ENCODE results near the gene MIPOL1.

Gene MIPOL1

DNA sequence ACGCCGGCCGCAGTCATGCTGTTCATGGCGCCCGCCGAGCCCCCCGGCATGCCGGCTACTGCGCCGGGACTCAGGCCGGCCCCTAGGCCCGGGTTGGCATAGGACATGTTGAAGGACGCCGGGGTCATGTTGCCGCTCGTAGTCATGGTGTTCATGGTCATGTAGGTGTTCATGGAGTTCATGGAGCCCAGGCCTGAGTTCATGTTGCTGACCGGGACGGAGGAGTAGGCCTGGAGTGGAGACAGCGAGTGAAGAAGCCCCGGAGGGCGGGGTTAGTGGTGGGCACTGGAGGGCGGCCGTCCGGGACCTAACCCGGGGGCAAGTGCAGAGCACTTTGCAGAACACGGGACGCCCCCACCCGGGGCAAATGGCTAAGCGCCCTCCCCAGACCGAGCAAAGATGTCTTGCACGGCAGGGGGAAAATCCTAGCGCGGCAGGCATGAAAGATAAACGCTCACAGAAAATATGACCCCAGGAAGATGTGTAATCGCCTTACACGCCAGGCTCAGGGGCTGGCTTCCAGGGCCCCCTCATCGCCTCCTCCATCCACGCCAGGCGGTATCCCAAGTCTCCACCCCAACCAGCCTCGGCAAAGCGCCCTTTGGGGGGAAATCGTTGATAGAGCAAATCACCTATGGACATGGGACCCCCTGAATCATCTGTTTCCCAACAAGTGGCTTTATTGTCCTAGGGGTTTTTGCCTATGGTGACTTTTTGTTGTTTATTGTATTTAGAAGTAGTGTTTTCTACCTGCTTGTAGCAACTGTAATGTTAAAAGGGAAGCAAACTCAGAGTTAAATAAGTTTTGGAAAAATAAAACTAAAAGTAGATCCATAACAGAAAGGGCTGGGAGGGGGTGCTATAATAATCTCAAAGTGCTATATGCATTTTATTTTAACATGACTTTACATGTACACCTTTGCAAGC, 395.0 kb downstream of the MIPOL1 start:
- in situ Hi-C loops (cut with HindIII; ENCODE audit: low sequenced_read_pairs) = no loop called here

DNA sequence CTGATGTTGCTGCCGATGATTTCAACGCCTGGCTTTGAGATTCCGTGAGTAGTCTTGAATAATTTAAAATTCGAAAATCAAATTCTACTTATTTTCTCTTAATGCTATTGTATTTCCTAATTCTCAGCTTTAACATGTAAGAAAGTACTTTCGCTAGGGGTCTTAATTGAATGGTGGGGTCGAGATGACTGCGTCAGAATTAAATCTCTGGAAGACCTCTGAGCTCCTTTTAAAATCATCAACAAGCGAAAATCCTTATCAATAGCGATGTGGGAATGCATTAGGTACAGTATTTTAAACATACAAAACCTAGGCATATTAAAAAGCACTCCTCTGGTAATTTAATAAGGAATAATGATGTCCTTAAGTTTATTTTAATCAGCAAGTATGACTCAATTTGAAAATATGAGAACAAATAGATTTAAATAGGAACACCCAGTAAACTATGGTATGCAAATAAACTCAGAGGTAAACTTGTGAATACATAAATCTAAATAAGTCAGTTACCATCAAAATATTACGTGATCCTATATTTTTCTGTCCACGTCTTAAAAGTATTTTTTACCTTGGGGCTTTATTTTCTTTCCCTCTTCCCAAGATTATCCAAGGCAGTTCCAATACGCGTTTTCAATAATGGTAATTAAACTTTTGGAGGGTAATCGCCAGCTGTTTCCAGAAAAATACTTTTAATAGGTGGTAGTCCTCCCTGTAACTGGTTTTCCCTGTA, 395.9 kb downstream of the MIPOL1 start:
- in situ Hi-C loops (cut with HindIII; ENCODE audit: low sequenced_read_pairs) = no loop called here

DNA sequence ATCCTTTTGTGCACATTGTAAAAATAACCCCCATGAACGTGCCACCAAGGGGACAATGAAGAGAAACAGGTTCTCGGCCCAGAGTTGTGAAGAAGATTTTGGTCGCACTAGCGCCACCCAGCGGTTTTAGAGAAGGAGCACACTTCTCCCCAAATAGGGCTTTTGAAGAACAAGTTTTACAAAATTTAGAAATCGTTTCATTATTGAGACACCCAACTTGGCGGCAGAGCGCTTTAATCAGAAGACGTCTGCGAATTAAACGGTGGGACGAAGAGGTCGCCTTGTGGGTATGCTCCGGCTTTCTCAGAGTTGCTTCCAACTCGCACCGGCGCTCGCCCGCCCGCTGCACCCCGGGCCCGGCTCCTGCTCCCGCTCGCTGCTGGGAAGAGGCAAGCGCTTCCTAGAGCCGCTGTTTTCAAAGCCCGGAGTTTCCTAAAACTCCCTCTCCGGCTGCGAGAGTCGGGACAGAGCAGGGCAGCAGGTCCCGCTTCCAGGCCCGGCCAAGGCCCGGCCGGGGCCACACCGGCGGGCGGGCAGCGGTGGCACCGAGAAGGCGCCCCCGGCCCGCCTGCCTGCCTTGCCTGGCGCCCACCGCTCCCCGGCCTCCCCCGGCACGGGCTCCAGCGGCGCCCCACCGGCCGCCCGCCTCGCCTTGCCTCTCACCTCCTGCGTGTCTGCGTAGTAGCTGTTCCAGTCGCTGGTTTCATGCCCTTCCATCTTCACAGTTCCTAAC, 396.7 kb downstream of the MIPOL1 start:
- in situ Hi-C loops (cut with HindIII; ENCODE audit: low sequenced_read_pairs) = no loop called here

DNA sequence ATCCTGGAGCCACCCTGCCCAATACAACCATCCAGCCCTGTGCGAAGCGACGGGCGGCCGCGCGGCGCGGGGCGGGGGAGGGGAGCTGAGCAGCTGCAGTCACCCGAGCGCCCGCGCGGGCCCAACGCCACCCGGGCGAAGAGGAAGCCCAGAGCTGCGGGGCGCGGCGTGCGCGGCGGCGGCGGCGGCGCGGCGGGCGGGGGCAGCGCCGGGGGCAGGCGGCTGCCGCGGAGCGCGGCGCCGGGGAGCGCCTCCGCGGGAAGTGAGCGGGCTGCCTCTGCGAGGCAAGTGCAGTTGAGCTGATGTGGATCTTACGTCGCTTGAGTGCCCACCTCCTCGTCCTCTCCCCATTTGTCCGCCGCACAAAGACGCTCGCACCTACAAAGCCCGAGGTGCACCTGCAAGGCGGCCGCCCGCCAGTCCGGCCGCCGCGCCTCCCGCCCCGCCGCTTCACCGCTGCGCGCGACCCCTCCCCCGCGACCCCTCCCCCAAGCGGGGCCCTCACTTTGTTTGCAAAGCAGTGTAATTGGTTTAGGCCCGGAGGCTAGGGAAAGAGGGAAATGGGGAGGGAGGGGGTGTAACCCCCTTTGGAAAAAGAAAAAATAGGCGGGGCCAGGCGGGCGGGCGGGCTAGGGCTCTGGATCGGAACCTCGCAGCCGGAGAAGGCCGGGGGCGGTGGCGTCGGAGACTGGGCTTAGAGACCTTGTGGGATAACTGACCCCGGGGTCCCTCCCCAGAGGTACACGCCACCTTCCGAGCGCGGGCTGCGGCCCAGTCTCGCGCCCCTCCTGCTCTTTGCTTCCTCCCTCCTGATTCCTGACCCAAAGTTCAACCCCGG, 397.5 kb downstream of the MIPOL1 start, which contains the start of the genes FOXA1 and TTC6:
Gene FOXA1, minus strand, starts transcription at position 279 of the 838 bp plus-strand sequence. Its CDS starts 277 bp downstream, at position 2.
Gene TTC6, plus strand, starts transcription at position 659 of the 838 bp plus-strand sequence. CDS start 26,436 bp downstream, outside the sequence.
- in situ Hi-C loops (cut with HindIII; ENCODE audit: low sequenced_read_pairs) = no loop called here

DNA sequence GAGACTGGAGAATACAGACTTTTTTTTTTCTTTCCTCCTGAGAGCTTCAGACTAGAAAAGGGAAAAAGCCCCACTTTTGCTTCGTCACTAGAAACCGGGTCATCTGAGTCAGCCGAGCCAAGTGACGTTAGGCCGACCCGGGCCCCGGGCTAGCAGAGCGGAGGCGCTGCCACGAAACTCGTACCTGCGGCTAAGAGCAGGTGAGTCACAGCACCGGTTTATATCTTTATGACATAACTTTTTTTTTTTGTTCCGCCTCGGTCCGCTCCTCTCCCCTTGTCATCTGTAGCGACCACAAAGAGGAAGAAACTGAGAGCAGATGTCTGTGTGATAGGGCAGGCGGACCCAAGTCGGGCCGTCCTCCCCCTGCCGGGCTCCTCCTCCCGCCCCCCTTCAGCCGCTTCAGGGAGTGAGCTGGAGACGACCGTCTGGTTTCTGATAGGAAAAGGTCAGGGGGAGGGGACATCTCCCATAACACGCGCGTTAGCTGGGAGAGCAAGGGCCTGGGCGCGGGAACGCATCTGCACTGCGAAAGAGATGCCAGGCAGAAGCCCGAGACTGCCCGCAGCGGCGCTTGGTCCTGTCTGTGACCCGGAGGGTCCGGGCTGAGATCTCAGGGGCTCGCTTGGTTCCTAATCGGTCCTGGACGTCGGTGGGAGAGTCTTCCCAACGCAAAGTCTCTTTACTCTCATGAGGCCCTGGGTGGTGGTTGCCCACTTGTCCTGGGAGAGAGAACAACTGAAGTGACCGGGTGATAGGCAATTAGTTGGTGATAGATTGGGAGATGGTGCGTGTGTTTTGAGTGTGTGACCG, 398.3 kb downstream of the MIPOL1 start:
- in situ Hi-C loops (cut with HindIII; ENCODE audit: low sequenced_read_pairs) = no loop called here

DNA sequence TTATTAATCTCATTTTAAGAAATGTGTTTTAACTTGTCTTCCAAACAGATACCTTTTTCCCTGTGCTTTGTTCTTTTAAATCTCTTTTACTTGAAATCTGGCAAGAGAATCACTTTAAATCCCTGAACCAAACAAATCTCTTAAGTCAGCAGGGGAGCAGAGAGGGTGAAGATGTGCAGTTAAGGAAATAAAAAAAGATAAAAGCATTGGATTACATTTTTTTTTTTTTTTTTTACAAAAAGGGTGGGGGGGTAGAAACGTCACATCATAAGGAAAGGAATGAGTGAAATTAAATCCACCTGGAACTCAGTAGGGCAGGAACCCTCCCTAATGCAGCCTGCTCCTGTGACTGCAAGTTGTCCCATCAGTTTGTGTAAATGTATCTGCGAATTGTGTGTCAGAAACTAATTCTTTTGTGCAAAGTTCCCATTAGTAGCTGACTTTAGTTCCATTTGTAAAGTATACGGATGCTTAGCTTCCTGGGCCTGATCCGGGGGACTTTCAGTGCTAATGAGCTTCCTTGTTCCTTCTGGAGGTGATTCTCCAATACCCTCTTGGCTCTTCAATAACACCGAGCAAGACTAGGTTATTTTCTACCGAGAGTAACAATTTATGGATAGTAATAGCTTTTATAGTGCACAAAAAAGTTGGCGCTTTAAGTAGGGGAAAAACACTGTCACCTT, 399.2 kb downstream of the MIPOL1 start:
- in situ Hi-C loops (cut with HindIII; ENCODE audit: low sequenced_read_pairs) = no loop called here

DNA sequence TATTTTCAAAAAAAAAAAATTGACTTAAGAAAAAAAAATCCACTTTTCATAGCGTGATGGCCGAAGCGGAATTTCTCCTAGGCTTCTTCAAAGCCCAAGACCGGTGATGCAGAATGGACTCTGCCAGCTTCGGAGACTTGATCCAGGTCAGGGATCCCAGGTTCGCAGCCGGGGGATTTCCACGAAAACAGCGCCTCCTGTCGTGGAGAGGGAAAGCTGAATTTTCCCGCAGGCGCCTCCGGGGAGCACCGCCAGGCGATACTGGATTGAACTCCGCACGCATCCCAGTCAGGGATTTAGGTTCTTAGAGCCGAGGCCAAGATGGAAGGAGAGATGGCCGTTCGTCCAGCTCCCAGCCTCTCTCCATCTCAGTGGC, 399.8 kb downstream of the MIPOL1 start:
- in situ Hi-C loops (cut with HindIII; ENCODE audit: low sequenced_read_pairs) = no loop called here

GRCh38 chr14:37597914-37598746, 400.4 kb downstream of the MIPOL1 start:
- in situ Hi-C loops (cut with HindIII; ENCODE audit: low sequenced_read_pairs) = no loop called here

DNA sequence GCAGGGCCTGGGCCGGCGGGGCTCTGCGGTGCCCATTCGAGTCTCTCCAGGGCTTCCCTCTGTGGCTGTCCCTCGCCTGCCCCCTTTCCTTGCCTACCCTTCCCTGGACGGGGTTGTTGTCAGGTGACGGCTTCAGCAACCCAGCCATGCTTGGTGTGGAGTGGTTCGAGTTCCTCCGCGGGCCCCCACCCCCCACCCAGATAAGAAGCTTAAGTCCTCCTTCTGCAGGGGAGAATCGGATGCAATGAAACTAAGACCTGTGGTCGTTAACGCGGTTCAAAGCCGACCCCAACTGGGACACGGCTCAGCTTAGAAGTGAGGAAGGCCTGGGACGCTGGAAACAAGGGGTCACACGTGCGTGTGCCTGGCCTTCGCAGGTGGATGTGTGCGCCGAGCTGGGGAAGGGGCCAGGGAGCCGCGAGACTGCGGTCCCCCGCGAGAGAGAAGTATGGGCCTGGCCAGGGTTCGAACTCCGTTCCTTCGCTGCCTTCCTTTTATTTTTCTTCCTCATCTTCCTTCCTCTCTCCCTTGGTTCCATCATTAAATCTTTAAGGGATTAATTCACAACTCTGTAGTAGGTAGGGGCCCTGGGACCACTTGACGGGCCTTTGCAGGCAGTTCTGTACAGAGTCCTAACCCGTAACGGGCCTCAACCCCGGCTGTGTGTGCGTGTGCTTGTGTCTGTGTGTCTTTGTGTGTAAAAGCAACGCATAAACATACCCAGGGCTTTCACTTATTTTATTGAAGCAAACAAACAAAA, 401.2 kb downstream of the MIPOL1 start:
- in situ Hi-C loops (cut with HindIII; ENCODE audit: low sequenced_read_pairs) = no loop called here

GRCh38 chr14:37599507-37600368, 402.0 kb downstream of the MIPOL1 start:
- in situ Hi-C loops (cut with HindIII; ENCODE audit: low sequenced_read_pairs) = no loop called here

DNA sequence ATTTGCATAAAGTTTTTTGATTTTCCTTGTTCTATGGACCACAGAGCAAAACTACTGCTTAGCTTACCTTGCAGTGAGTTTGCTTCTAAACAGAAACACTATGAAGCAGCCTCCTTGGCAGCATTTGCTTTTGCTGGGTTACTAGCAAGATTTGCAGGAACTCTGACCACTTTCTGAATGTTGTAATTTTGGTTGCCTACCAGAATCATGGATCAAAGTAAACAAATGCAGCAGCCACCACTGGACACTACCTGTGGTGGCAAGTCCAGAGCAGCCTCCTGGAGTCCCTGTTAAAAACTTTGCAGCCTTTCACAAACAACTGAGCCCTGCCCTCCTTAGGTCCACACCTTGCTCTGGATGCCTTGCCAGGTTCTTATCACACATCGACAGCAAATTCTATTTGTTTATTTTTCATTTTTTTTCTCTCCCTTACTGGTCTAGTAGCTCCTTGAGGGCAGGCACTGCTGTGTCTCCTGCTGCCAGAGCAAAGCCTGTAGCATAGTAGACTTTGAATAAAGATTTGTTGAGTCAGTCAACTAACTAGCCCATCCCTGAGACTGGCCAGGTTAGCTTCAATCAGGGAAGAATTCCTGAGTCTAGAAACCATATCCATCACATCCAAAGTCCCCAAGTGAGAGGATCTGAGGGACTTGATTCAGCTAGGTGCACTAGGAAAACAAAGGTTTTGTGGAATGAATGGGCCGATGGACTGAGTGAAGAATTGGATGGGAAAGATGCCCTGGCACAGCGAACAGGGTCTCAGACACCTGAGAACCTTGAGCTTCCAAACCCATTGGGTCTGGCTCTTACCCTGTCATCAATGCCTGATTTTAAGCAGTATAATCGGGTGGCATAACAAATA, 403.4 kb downstream of the MIPOL1 start:
- in situ Hi-C loops (cut with HindIII; ENCODE audit: low sequenced_read_pairs) = no loop called here

DNA sequence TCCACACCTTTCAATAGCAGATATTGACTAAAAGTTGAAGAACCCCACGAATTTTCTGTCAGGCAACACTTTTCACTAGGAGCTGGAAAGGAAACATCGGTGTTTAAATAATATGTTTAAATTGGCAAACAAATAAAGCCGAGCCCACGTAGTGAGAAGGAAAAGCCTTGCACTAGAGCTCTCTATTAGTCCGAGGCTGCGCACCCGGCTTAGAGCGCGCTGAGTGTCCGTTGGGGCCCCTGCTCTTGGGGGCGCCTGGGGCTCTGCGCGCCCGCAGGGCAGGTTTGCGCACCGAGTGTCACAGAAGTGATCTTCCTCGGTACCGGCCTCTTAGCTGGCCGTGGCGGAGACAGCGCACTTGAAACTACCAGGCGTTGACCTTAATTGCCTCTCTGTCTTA, 404.1 kb downstream of the MIPOL1 start:
- in situ Hi-C loops (cut with HindIII; ENCODE audit: low sequenced_read_pairs) = no loop called here

Data from DLD1 (cell line).